HCT116 (cell line): Measurements from ENCODE around the gene TTC27.

Source experiments
- POLR2A ChIP-seq: IDR thresholded peaks from 2 replicates; pipeline ENCODE4 v1.7.0; 2011; ENCODE audit warnings: borderline replicate concordance; ENCODE audit not compliant: insufficient read depth, insufficient read length; ENCODE audit errors: extremely low read depth
- TF ChIP-seq, protein P1 (sequence below), 3 experiments: fragments of 200-600 bp in 1 of 3; sonication (generic) in 1 of 3; IDR thresholded peaks in 2 of 3; conservative IDR thresholded peaks in 1 of 3; 2 replicates each; pipeline ENCODE4 v1.5.1; 2012 to 2017; ENCODE audit warnings: low read depth in 2 of 3, low read length in 2 of 3, antibody characterized with exemption in 1 of 3, borderline replicate concordance in 1 of 3, control low read depth in 1 of 3, mild to moderate bottlenecking in 1 of 3, mixed read lengths in 1 of 3, mixed run types in 1 of 3, moderate library complexity in 1 of 3; ENCODE audit not compliant: insufficient read depth in 1 of 3

DNA sequence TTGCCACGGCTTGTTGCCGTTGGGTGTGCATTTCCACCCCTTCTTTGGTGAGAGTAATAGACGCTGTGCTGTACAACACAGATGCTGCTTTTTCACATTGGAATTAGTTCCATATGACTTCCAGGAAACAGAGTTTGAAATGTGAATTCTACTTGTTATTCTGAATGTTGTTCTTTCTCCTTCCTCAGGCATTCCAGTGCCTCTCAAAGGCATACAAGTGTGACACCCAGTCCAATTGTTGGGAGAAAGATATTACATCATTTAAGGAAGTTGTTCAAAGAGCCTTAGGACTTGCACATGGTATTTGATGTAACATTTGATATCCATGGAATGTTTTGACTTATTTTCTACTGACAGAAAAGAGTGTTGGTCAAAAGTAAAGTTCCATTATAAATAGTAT, 184.5 kb downstream of the TTC27 start:
- TF ChIP-seq, protein P1, sequence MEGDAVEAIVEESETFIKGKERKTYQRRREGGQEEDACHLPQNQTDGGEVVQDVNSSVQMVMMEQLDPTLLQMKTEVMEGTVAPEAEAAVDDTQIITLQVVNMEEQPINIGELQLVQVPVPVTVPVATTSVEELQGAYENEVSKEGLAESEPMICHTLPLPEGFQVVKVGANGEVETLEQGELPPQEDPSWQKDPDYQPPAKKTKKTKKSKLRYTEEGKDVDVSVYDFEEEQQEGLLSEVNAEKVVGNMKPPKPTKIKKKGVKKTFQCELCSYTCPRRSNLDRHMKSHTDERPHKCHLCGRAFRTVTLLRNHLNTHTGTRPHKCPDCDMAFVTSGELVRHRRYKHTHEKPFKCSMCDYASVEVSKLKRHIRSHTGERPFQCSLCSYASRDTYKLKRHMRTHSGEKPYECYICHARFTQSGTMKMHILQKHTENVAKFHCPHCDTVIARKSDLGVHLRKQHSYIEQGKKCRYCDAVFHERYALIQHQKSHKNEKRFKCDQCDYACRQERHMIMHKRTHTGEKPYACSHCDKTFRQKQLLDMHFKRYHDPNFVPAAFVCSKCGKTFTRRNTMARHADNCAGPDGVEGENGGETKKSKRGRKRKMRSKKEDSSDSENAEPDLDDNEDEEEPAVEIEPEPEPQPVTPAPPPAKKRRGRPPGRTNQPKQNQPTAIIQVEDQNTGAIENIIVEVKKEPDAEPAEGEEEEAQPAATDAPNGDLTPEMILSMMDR (IDR thresholded peaks at IDR 0.05 in 2 of 3, conservative IDR thresholded peaks at IDR 0.05 in 1 of 3; ENCODE audit: borderline replicate concordance in 1 of 3, insufficient read depth in 1 of 3, low read depth in 2 of 3, low read length in 2 of 3): no peak
- TF ChIP-seq POLR2A: no peak
